Uterus (tissue), 2 donors: Measurements from ENCODE around the gene BCL11B.

Experiments used
- POLR2A ChIP-seq, 2 donors: fragments of 450-650 bp; IDR thresholded peaks; one replicate each; pipeline ENCODE4 v1.6.1; 2016; ENCODE audit warnings: antibody characterized with exemption in 2 of 2, mild to moderate bottlenecking in 1 of 2, moderate library complexity in 1 of 2
- TF ChIP-seq, protein P1 (sequence below), 4 experiments: fragments of 200-600 bp in 2 of 4; fragments of 450-650 bp in 2 of 4; sonication (generic) in 2 of 4; IDR thresholded peaks; one replicate each; pipeline ENCODE4 v1.5.1; 2016 to 2019; ENCODE audit warnings: antibody characterized with exemption in 4 of 4, mild to moderate bottlenecking in 2 of 4, moderate library complexity in 1 of 4

DNA sequence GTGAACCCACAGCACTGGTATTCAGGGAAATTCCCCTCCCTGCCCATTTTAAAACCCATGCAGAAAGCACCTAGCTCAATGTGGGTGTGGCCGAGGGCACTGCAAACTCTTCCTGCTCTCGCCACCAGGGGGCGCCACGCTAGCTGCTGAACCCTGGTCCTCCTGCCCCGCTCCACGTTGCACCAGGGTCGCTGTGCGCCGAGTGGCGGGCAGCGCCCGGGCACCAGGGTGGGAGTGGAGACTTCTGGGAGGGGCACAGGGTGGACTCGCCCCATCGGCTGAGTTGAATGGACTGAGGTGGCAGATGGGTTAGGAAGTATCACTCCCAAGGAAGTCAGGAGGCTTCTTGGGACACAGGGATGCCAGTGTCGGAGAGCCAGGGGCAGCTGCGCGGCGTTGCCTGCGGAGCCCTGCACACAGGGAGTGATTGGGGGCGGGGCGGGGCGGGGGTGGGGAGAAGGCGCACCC, 48.1 kb upstream of the BCL11B start:
- no peak for TF ChIP-seq POLR2A (IDR thresholded peaks at IDR 0.05)
- TF ChIP-seq, protein P1, sequence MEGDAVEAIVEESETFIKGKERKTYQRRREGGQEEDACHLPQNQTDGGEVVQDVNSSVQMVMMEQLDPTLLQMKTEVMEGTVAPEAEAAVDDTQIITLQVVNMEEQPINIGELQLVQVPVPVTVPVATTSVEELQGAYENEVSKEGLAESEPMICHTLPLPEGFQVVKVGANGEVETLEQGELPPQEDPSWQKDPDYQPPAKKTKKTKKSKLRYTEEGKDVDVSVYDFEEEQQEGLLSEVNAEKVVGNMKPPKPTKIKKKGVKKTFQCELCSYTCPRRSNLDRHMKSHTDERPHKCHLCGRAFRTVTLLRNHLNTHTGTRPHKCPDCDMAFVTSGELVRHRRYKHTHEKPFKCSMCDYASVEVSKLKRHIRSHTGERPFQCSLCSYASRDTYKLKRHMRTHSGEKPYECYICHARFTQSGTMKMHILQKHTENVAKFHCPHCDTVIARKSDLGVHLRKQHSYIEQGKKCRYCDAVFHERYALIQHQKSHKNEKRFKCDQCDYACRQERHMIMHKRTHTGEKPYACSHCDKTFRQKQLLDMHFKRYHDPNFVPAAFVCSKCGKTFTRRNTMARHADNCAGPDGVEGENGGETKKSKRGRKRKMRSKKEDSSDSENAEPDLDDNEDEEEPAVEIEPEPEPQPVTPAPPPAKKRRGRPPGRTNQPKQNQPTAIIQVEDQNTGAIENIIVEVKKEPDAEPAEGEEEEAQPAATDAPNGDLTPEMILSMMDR (IDR thresholded peaks at IDR 0.05), result peak in 2 of 4 experiments; percentile 28 to 40
